Right renal cortex interstitium (tissue), 3 donors: ENCODE measurements around the gene CPLX4. TPM values are rescaled to one million over a fixed set of nuclear protein-coding genes. Genes with fewer than 3 reads are reported as not detected.

Source experiments
- DNase-seq, 3 donors: peaks; one replicate each; pipeline ENCODE4 v3.0.0-alpha.2; 2013; ENCODE audit warnings: low read depth in 3 of 3, low spot score in 2 of 3
- polyA plus RNA-seq, 3 donors: library from polyadenylated mRNA; unstranded; fragments of 120-200 nt; gene quantifications; one replicate each; pipeline ENCODE4 v1.2.1, GENCODE V29; 2013; ENCODE audit not compliant: insufficient read length in 3 of 3

Gene CPLX4
- polyA plus RNA-seq, result under 1 TPM; 0.11 to 0.22 (median 0.18) TPM

- no peak for DNase-seq
These were observed at the start of gene CPLX4 for GRCh38 chr18:59318460-59319050. Gene CPLX4, minus strand, starts transcription at chr18:59318649. Its CDS starts 187 bp downstream, at chr18:59318462.

GRCh38 chr18:59360381-59360780 lies 41.9 kb upstream of the CPLX4 start:
- no peak for DNase-seq

- DNase-seq, result no peak
These were observed 41.1 kb upstream of the CPLX4 start for GRCh38 chr18:59359576-59359952.

- peak; percentile 81 to 89 (median 87) for DNase-seq
These were observed 40.5 kb upstream of the CPLX4 start, which contains the start of gene LMAN1 for GRCh38 chr18:59358712-59359575. Gene LMAN1, minus strand, starts transcription at chr18:59359265. Its CDS starts 21 bp downstream, at chr18:59359244.

- DNase-seq, result no peak
These were observed 39.9 kb upstream of the CPLX4 start for GRCh38 chr18:59358414-59358711.

GRCh38 chr18:59357928-59358327 lies 39.5 kb upstream of the CPLX4 start:
- DNase-seq, result no peak

- DNase-seq, result no peak
These were observed 36.3 kb upstream of the CPLX4 start for GRCh38 chr18:59354731-59355130.

- DNase-seq, result no peak
These were observed 34.7 kb upstream of the CPLX4 start for GRCh38 chr18:59353079-59353680.

GRCh38 chr18:59352250-59352855 lies 33.9 kb upstream of the CPLX4 start:
- no peak for DNase-seq

GRCh38 chr18:59345556-59345955 lies 27.1 kb upstream of the CPLX4 start:
- no peak for DNase-seq

- no peak for DNase-seq
These were observed 26.5 kb upstream of the CPLX4 start for GRCh38 chr18:59344996-59345395.

GRCh38 chr18:59343926-59344325 lies 25.5 kb upstream of the CPLX4 start:
- no peak for DNase-seq

- DNase-seq, result no peak
These were observed 22.4 kb upstream of the CPLX4 start for GRCh38 chr18:59340817-59341216.

GRCh38 chr18:59340312-59340711 lies 21.9 kb upstream of the CPLX4 start:
- no peak for DNase-seq

- DNase-seq, result no peak
These were observed 14.5 kb upstream of the CPLX4 start for GRCh38 chr18:59332986-59333385.

GRCh38 chr18:59328683-59329082 lies 10.2 kb upstream of the CPLX4 start:
- DNase-seq, result no peak

- DNase-seq, result no peak
These were observed 7.5 kb upstream of the CPLX4 start for GRCh38 chr18:59325965-59326364.

GRCh38 chr18:59324623-59324971 lies 6.1 kb upstream of the CPLX4 start:
- DNase-seq, result no peak

- no peak for DNase-seq
These were observed 5.6 kb upstream of the CPLX4 start for GRCh38 chr18:59323931-59324622.

- no peak for DNase-seq
These were observed 6.8 kb downstream of the CPLX4 start for GRCh38 chr18:59311631-59312030.

- no peak for DNase-seq
These were observed 9.6 kb downstream of the CPLX4 start for GRCh38 chr18:59308938-59309260.
